Subcutaneous adipose tissue (tissue), 4 donors: ENCODE measurements around the gene C19orf44. TPM values are rescaled to one million over a fixed set of nuclear protein-coding genes. Genes with fewer than 3 reads are reported as not detected.

Experiments used
- CTCF ChIP-seq: fragments of 450-650 bp; IDR thresholded peaks from one replicate; pipeline ENCODE4 v1.5.1; 2016; ENCODE audit warnings: low read depth, mild to moderate bottlenecking, control low read depth, antibody characterized with exemption, moderate library complexity
- total RNA-seq, 4 donors: library from RNA; depleted of rRNA; stranded (reverse); fragments of >200 nt; gene quantifications; one replicate each; pipeline ENCODE4 v1.1.0, GENCODE V29; 2016

C19orf44 gene
- total RNA-seq = 1 to 10 TPM; 2.9 to 9.5 (median 6.3) TPM

- no peak for TF ChIP-seq CTCF
These were observed at the start of gene C19orf44, which contains the start of gene CALR3 for GRCh38 chr19:16495982-16496612. Gene C19orf44 (plus strand): TSS chr19:16496394. CDS start chr19:16500793, 4,399 bp downstream. Gene CALR3 (minus strand): TSS chr19:16496167. CDS start chr19:16496129, 38 bp downstream.

- no peak for TF ChIP-seq CTCF
These were observed 49.3 kb upstream of the C19orf44 start for GRCh38 chr19:16446724-16447368.

- TF ChIP-seq CTCF = no peak
These were observed 46.7 kb upstream of the C19orf44 start for GRCh38 chr19:16449330-16449961.

GRCh38 chr19:16452325-16452724, 43.9 kb upstream of the C19orf44 start:
- no peak for TF ChIP-seq CTCF

- no peak for TF ChIP-seq CTCF
These were observed 41.8 kb upstream of the C19orf44 start for GRCh38 chr19:16454351-16454918.

- TF ChIP-seq CTCF = no peak
These were observed 40.7 kb upstream of the C19orf44 start for GRCh38 chr19:16455489-16455888.

GRCh38 chr19:16456652-16457194, 39.5 kb upstream of the C19orf44 start:
- TF ChIP-seq CTCF = no peak
